ENCODE results near the gene DPP3.
A peak's percentile ranks its signal among the peaks of the same experiment; 100 is the strongest.

Gene DPP3

GRCh38 chr11:66484806-66485380 lies 4.7 kb downstream of the DPP3 start:
- DNase-seq (ENCODE audit: low read depth), result no peak

DNA sequence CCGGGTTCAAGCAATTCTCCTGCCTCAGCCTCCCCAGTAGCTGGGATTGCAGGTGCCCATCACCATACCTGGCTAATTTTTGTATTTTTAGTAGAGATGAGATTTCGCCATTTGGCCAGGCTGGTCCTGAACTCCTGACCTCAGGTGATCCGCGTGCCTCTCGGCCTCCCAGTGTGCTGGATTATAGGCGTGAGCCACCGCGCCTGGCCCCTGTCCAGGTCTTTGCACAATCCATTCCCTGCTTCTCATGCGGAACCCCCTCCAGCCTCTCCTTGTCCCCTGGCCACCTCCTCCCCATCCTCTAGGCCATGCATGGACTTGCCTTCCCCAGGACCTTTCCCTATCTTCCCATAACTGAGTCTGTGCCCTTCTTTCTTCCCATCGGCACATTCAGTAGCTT lies 8.7 kb downstream of the DPP3 start:
- no peak for DNase-seq (ENCODE audit: low read depth)

DNA sequence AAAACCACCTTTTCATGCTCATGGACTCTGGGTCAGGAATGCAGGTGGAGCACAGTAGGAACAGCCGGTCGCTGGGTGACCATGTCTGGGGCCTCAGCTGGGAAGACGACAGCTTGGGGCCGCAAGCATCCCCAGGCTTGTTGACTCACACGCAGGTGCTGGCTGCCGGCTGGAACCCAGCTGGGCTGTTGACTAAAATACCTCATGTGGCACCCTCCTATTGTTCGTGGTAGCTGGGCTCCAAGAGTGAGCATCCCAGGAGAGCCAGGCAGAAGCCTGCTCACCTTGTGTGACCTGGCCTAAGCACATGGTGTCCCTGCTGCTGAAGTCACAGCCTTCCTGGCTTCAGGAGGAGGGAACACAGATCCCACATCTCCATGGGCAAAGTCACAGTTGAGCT lies 9.4 kb downstream of the DPP3 start:
- no peak for DNase-seq (ENCODE audit: low read depth)

DNA sequence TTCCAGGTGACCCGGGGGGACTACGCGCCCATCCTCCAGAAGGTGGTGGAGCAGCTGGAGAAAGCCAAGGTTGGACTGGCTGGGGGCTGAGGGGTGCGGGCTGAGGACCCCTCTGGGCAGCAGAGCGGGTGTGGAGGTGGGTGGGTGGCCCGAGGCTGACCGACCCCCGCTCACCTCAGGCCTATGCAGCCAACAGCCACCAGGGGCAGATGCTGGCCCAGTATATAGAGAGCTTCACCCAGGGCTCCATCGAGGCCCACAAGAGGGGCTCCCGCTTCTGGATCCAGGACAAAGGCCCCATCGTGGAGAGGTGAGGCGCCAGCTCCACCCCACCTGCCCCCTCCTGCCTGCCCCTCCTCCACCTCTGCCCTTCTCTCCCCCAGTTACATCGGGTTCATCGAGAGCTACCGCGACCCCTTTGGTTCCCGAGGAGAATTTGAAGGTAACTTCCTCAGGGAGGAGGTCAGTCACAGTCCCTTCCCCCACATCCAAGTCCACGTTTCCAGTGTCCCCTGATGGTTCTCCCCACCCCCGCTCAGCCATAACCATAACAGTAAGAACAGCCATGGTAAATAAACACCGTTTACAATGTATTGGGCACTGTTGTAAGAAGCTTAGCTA lies 11.2 kb downstream of the DPP3 start:
- DNase-seq (ENCODE audit: low read depth), result no peak

DNA sequence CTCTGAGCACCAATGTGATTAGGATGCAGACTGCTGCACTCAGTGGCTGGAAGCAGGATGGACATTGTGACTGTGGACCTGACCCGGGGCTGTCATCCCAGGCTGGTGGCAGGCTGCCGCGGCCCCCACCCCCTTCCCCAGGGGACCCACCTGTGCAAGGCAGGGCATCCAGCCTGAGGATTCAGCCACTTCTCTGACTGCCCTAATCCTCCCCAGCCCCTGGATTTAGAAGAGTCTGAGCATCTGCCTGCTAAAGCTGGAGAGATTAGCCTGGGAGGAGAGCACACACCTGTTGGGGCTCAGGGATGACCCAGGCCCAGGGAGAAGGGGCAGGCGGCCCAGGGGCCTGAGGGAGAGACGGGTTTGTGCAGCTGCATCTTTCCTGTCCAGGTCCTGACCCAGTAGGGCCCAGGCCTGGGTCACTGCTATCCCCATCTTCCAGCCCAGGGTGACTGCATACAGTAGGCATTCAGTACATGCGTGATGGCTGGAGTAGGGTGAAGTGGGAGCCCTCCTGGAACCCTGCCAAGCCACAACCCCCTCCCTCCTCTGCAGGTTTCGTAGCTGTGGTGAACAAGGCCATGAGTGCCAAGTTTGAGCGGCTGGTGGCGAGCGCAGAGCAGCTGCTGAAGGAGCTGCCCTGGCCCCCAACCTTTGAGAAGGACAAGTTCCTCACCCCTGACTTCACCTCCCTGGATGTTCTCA lies 12.1 kb downstream of the DPP3 start:
- no peak for DNase-seq (ENCODE audit: low read depth)

GRCh38 chr11:66493130-66493529 lies 12.9 kb downstream of the DPP3 start:
- DNase-seq (ENCODE audit: low read depth), result no peak

DNA sequence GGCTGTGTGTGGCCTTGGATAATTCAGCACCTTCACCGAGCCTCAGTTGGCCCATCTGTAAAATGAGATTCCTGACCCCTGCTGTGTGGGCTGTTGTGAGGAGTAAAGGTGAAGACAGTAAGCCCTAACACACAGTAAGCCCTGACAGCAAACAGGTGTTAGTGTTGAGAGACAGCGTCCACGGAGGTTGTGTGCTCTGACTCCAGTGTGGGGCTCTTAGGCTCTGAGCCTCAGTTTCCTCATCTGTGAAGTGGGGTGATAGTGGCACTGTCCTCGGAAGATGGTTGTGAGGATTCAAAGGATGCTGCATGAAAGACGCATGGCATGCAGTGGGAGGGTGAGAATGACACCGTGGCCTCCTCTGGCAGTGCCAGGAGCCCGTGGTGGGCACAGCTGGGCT lies 14.2 kb downstream of the DPP3 start:
- no peak for DNase-seq (ENCODE audit: low read depth)

DNA sequence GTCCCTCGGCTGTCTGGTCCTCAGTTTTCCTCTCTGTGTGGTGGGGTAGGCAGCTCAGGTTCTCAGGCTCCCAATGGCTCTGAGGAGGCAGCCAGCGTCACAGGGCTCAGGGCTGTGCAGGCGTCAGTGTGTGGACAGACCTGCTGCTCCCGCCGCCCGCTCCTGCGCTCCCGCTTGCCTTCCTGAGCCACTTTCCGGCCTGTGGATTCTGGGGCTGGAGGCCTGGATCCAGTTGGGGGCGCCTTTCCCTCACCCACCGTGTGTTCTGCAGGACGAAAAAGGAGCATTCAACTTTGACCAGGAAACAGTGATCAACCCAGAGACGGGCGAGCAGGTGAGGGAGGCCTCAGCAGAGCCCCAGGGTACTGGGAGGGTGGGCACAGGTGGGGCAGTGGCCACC lies 14.7 kb downstream of the DPP3 start:
- no peak for DNase-seq (ENCODE audit: low read depth)

- no peak for DNase-seq (ENCODE audit: low read depth)
Measured at GRCh38 chr11:66495401-66495854, 15.2 kb downstream of the DPP3 start.

DNA sequence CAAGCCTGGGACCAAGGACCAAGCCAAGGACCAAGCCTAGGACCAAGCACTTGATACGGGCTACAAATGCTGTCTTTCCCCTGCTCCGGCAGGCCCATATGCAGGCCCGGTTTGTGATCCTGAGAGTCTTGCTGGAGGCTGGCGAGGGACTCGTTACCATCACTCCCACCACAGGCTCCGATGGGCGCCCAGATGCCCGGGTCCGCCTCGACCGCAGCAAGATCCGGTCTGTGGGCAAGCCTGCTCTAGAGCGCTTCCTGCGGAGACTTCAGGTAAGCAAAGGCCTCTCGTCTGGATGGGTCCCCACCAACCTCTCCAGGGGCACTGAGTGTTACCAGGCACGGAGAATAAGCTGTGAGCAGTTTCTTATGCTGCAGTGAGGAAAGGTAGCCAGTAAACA lies 17.0 kb downstream of the DPP3 start:
- DNase-seq (ENCODE audit: low read depth), result no peak

DNA sequence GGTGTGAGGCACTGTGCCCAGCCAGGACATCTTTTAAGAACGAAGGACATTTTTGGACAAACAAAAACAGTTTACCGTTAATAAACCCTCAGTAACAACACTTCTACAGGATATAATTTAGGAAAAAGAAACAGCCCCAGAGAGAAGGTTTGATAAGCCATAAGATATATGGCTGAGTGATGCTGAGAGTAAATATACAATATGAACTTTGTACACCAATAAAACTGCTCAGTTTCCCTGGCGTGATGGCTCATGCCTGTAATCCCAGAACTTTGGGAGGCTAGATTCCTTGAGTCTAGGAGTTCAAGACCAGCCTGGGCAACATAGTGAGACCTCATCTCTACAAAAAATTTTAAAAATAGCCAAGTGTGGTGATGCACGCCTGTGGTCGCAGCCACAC lies 18.3 kb downstream of the DPP3 start:
- DNase-seq (ENCODE audit: low read depth), result no peak

DNA sequence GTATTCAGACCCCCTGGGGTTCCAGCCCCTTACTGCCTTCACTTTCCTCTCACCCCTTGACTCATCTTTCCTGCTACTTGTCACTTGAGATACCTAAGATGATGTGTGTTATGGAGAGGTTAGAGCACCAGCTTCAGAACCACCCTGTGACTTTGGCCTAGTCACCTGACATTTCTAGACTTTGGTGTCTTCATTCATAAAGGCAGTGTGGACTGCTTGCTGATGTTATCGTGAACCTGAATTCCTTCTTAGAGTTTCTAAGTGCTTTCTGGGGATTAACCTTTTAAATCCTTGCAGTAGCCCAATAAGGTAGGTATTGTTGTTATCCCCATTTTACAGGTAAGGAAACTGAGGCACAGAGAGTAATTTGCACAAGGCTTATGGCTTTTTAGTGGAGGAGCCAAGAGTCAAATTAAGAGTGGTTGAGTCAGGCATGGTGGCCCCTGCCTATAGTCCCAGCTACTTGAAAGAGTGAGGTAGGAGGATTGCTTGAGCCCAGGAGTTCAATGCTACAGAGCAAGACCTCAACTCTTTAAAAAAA lies 25.1 kb downstream of the DPP3 start:
- no peak for DNase-seq (ENCODE audit: low read depth)

DNA sequence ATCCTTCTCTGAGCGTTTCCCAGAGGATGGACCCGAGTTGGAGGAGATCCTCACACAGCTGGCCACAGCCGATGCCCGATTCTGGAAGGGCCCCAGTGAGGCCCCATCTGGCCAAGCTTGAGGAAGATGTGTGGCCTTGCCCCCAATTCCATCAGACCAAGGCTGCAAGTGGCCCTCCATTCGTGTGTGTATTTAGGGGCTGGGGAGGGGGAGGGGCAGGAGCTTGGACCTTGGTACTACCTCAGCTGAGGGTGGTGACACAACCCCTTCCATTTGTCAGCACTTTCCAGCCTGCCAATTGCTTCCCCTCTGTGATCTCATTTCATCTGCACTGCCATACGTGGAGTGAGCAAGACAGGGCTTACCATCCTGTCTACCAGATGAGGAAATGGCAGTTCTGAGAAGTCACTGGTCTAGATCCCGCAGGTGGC lies 28.9 kb downstream of the DPP3 start:
- no peak for DNase-seq (ENCODE audit: low read depth)

- peak; percentile 81 for DNase-seq (ENCODE audit: low read depth)
Measured at GRCh38 chr11:66510271-66510989, 30.2 kb downstream of the DPP3 start, which contains the start of gene BBS1. Gene BBS1 (plus strand): TSS chr11:66510635. CDS start chr11:66510660, 25 bp downstream.

DNA sequence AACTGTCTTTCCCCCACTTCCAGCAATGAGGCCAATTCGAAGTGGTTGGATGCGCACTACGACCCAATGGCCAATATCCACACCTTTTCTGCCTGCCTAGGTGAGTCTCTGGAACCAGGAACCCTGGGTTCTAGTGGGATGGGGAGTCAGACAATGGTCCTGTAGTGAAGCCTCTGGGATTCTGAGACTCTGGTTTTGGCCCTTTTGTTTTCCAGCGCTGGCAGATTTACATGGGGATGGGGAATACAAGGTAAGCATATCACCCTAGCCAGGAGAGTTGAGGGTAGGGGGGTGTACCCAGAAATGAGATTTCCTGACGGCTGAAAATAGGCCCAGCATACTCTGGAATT lies 30.7 kb downstream of the DPP3 start:
- DNase-seq (ENCODE audit: low read depth), result no peak

- no peak for DNase-seq (ENCODE audit: low read depth)
Measured at GRCh38 chr11:66523611-66524010, 43.4 kb downstream of the DPP3 start.

- no peak for DNase-seq (ENCODE audit: low read depth)
Measured at GRCh38 chr11:66524304-66525040, 44.2 kb downstream of the DPP3 start.

DNA sequence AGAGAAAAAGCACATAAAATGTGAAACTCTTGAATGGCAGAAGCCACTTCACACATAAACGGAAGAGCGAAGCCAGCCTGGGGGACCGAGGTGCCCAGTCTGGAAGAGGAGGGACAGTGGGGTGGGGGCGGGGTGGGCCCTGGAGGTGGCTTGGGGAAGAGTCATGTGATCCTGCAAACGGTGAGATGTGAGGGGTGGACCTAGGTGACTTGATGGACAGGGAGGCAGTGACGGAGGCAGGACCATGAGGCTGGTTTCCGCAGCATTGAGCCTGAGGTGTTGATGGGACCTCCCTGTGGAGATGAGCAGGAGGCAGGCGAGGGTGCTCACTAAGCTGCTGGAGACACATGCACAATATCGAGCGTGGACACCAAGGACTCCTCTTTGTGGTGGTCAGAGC lies 48.8 kb downstream of the DPP3 start:
- DNase-seq (ENCODE audit: low read depth), result no peak

DNA sequence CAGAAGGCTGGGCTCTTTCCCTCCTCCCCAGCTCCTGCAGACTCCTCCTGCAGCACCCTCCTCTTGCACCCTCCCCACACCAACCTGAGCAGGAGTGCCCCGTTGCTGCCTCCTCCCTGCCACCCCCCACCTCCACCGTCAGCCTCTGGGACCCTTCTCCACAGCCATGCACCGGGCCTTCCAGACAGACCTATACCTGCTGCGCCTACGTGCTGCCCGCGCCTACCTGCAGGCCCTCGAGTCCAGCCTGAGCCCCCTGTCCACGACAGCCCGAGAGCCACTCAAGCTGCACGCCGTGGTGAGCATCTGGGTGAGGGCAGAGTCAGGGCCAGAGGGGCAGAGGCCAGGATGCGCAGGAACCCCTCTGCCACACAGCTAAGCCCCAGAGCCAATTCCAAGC lies 49.4 kb downstream of the DPP3 start:
- no peak for DNase-seq (ENCODE audit: low read depth)

DNA sequence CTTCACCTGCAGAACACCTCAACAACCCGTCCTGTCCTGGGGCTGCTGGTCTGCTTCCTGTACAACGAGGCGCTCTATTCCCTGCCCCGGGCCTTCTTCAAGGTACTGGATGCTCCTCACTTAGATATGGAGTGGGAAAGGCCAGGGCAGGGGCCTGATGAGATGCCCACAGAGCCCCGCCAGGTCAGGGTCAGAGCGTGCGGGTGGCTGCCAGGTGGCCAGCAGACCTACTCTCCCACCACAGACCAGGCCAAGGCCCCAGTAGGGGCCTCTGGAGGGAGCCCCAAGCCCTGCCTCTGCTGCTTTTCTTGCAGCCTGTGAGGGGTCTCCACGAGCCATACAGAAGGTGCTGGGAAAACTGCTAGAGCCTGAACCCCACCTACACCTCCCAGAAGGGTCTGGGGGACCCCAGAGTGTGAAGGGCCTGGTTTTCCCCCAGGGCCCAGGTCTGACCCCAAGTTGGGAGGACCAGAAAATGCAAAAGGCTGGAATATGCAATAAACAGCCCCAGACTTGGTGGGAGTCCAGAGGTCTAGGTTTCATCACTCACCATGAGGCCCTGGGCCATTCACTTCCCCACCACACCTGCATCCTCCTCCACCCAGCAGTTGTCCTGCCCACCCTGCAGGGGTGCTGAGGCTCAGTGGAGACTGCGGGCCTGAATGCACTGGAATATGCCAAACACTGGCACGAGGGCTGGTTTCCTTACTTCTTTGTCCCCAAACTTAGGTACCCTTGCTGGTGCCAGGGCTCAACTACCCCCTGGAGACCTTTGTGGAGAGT lies 50.9 kb downstream of the DPP3 start:
- DNase-seq (ENCODE audit: low read depth), result no peak

GRCh38 chr11:66531841-66532240 lies 51.6 kb downstream of the DPP3 start:
- DNase-seq (ENCODE audit: low read depth), result no peak
